HepG2 (cell line): Measurements from ENCODE around the gene HSD11B2. TPM values are rescaled to one million over a fixed set of nuclear protein-coding genes. Genes with fewer than 3 reads are reported as not detected.

Source experiments
- DMTF1 ChIP-seq: sonication (generic); formaldehyde crosslinking; IDR thresholded peaks from 2 replicates; pipeline ENCODE4 v1.4.0; 2020; ENCODE audit warnings: mild to moderate bottlenecking, missing genetic modification reagents
- DNMT1 ChIP-seq: sonication (generic); formaldehyde crosslinking; IDR thresholded peaks from 2 replicates; pipeline ENCODE4 v1.5.1; 2020; ENCODE audit warnings: mild to moderate bottlenecking, missing genetic modification reagents
- EED ChIP-seq: sonication (generic); formaldehyde crosslinking; IDR thresholded peaks from 2 replicates; pipeline ENCODE4 v1.5.0; 2020; ENCODE audit warnings: mild to moderate bottlenecking, missing genetic modification reagents
- IRF1 ChIP-seq: sonication (generic); formaldehyde crosslinking; IDR thresholded peaks from 2 replicates; pipeline ENCODE4 v1.4.0; 2020; ENCODE audit warnings: low read depth, mild to moderate bottlenecking, missing genetic modification reagents
- KDM2A ChIP-seq: sonication (generic); formaldehyde crosslinking; IDR thresholded peaks from 2 replicates; pipeline ENCODE4 v1.4.0; 2020; ENCODE audit warnings: low read depth, missing genetic modification reagents, borderline replicate concordance
- NFAT5 ChIP-seq: sonication (generic); formaldehyde crosslinking; IDR thresholded peaks from 2 replicates; pipeline ENCODE4 v1.4.0; 2020; ENCODE audit warnings: missing genetic modification reagents
- PHF8 ChIP-seq: sonication (generic); formaldehyde crosslinking; IDR thresholded peaks from 2 replicates; pipeline ENCODE4 v1.5.0; 2020; ENCODE audit warnings: missing genetic modification reagents
- POLR2AphosphoS5 ChIP-seq: IDR thresholded peaks from 2 replicates; pipeline ENCODE4 v1.6.1; 2012; ENCODE audit warnings: low read depth, low read length
- PRPF4 ChIP-seq: fragments of 200-400 bp; formaldehyde crosslinking; IDR thresholded peaks from 2 replicates; pipeline ENCODE4 v1.6.1; 2016; ENCODE audit warnings: low read length, low read depth; ENCODE audit not compliant: poor library complexity, severe bottlenecking
- REPIN1 ChIP-seq: sonication (generic); formaldehyde crosslinking; IDR thresholded peaks from 2 replicates; pipeline ENCODE4 v1.8.0; 2022; ENCODE audit warnings: missing genetic modification reagents, low read depth, mild to moderate bottlenecking, borderline replicate concordance
- RERE ChIP-seq: IDR thresholded peaks from 2 replicates; pipeline ENCODE4 v1.6.1; 2016; ENCODE audit warnings: low read depth, missing genetic modification reagents, missing compliant biosample characterization
- ZFP90 ChIP-seq: sonication (generic); formaldehyde crosslinking; IDR thresholded peaks from 2 replicates; pipeline ENCODE4 v1.8.0; 2022; ENCODE audit warnings: missing genetic modification reagents, mild to moderate bottlenecking, inconsistent platforms, borderline replicate concordance
- ZNF3 ChIP-seq: IDR thresholded peaks from 2 replicates; pipeline ENCODE4 v1.7.0; 2017; ENCODE audit warnings: inconsistent platforms
- ZNF333 ChIP-seq: sonication (generic); formaldehyde crosslinking; IDR thresholded peaks from 2 replicates; pipeline ENCODE4 v1.4.0; 2020; ENCODE audit warnings: mild to moderate bottlenecking, missing genetic modification reagents, borderline replicate concordance
- polyA plus RNA-seq, 8 experiments: library from polyadenylated mRNA; depleted of rRNA in 3 of 8; stranded (reverse) in 7 of 8; unstranded in 1 of 8; fragments of >200 nt; fragmentation: Illumina TruSeq in 4 of 8; extraction: Trizol in 4 of 8; gene quantifications; 2 replicates each; pipeline versions ENCODE4 v1.2.1 to v1.2.3, GENCODE V29; 2011 to 2016; ENCODE audit warnings: low read depth in 4 of 8, missing spikeins in 1 of 8, mixed read lengths in 1 of 8; ENCODE audit not compliant: insufficient read depth in 1 of 8
- total RNA-seq, 5 experiments: library from RNA; depleted of rRNA; stranded (reverse); fragments of >200 nt; fragmentation: Illumina TruSeq; extraction: Trizol; gene quantifications; 2 replicates each; pipeline ENCODE4 v1.2.3, GENCODE V29; 2016; ENCODE audit warnings: low read depth in 1 of 5

HSD11B2 gene
- total and polyA plus RNA-seq, 2 of the 13 experiments (the other 11 are each of a cell fraction or from before 2014, with no cell fraction given), result 8.9 to 13.6 TPM

- TF ChIP-seq DMTF1 (CRISPR knock-in tag) (no peak), PRPF4 (no peak), DNMT1 (CRISPR knock-in tag) (0 out of 2 replicates have a peak, but pooled peaks have one; percentile 33), ZNF3 (CRISPR knock-in tag) (no peak), KDM2A (CRISPR knock-in tag) (no peak), REPIN1 (CRISPR knock-in tag) (peak; percentile 8; the same call in 1 of the 2 replicates), ZFP90 (CRISPR knock-in tag) (0 out of 2 replicates have a peak, but pooled peaks have one; percentile 31), EED (no peak), RERE (CRISPR knock-in tag) (no peak), PHF8 (CRISPR knock-in tag) (peak; percentile 17; the same call in 1 of the 2 replicates), NFAT5 (CRISPR knock-in tag) (peak; percentile 43; the same call in 1 of the 2 replicates), ZNF333 (CRISPR knock-in tag) (0 out of 2 replicates have a peak, but pooled peaks have one; percentile 28), IRF1 (CRISPR knock-in tag) (no peak), POLR2AphosphoS5 (peak; percentile 60; the same call in 1 of the 2 replicates)
Observed at GRCh38 chr16:67430977-67431774, at the start of gene HSD11B2 (continued).
